EL (cell line): ENCODE data around the gene LRRC53.

Source experiments
- DNase-seq: peaks from one replicate; pipeline ENCODE4 v3.0.0-alpha.2; 2016

Gene LRRC53

DNA sequence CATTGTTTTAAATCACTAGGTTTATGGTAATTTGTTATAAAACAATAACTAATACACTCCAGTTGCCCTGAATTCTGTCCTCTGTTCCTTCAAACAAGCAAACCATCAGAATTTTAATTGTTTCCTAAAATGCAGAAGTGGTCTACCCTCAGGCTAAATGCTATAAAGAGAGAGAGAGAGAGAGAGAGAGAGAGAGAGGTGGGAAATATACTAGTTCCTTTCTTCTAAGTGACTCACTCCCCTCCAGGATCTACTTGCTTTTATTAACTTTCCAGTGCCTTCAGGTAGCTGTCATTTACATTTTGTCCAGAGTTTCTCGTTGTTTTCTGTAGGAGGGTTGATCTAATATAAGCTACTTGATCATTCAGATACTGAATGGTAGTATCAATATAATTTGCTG lies 26.4 kb downstream of the LRRC53 start:
- no peak for DNase-seq

DNA sequence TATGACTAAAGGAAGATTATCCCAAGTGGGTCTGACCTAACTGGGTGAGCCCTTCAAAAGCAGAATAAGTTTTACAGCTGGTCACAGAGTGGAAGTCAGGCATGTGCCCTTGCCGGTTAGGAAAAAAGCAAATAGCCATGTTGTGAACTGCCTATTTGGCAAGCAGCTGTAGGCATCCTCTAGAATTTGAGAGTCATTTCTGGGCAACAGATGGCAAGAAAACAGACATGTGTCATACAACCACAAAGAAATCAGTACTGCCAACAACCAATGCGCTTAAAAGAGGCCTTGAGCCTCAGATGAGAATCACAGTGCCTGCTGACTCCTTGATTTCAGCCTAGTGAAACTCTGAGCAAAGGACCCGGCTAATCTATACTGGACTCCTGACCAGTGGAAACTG lies 26.8 kb downstream of the LRRC53 start:
- no peak for DNase-seq

- DNase-seq, result no peak
Observed at GRCh38 chr1:74481607-74482006, 30.8 kb downstream of the LRRC53 start.

DNA sequence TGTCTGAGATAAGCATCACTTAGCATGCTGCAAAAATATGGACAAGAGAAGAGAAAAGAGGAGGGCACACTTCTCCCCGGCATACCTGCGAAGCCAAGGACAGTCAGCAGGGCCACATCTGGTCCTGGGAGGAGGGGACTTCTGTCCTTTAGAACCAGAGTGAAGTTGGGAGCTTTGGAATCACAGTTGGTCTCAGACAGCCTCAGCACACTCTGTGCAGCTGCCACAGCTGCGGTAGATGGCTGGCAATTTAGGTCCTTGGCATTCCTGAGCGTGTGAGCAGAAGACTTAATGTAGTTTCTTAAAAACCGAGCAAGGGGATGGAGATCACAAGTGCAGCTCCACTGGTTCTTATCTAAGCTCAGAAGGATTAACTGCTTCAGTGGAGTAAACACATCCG lies 32.3 kb downstream of the LRRC53 start:
- DNase-seq, result no peak

- DNase-seq, result no peak
Observed at GRCh38 chr1:74478979-74479378, 33.4 kb downstream of the LRRC53 start.

DNA sequence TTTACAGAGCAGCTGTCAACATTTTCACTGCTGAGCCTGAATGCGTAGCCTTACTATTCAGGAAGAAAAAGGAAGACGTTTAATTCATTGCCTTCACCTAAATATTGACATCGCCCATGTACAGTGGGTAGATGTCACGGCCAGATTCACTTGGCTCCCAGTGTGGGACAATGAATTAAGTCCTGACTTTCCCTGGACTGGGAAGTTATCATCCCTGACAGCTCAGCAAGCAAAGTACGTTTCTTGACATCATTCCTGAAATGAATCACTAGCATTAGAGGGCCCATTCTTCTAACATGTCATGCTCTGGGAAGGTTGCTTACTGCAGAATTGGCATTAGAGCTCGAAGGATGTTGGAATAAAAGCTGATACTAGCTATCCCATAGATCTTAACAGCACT lies 37.8 kb downstream of the LRRC53 start:
- no peak for DNase-seq

DNA sequence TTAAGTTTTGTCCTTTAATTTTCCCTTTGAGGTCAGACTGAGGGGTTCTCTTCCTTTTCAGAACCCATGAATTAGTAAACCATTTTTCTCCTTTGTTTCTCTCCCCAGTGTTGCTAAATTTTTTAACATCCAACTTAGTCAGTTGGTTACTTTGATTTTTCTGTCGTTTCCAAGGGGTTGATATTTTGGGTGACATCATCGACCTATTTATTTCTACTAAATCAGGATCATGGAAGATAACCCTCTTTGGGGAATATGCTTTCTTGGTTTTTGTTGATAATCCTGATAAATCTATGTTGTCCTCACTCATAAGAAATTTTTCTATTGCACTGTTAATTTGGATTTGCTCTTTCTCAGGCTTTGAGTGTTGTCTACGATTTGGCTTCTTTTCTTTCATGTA lies 40.9 kb downstream of the LRRC53 start:
- no peak for DNase-seq

DNA sequence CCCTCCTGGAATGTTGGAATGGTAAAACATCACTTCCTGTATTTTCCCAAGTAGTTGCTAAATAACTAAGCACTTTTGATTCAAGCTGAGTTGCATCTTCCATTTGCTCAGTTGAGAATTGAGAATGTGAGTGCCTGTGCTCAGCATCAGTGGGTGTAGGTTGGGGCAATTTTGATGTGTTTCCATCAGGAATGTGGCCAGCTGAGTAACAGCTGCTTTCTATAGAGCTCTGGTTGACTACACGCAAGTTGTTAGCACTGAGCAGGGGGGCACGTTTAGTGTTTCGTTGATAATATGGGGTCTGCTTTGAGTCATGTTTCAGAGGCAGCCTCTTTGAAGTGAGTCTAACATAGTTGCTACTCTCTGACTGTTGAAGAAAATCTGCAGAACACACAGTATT lies 41.5 kb downstream of the LRRC53 start:
- no peak for DNase-seq

GRCh38 chr1:74470251-74470650 lies 42.2 kb downstream of the LRRC53 start:
- no peak for DNase-seq

DNA sequence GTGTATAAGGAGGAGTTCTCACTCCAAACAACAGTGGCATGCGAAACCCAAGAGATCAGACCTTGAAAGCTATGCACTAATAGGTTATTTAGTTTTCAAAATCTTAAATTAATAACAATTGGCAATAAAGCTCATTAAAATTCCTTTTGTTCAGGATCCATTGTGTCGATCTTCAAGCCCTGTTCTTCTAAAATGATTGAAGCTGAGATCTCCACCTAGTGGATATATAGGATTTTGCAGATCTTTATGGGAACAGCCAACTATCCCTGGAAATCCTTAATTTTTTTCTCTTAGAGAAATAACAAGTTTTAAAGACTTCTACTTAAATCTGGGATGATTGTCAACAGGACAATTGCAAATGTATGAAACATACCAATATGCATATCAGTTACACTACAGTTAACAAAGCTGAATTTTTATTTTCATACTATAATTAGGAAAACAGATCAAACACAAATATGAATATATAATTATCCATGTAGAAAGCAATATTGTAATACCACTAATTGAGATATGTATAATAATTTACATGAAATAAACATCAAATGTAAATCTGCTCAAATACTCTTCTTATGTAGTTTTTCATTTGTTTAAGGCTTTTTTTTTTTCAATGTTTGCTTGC lies 43.3 kb downstream of the LRRC53 start:
- DNase-seq, result peak; percentile 25

DNA sequence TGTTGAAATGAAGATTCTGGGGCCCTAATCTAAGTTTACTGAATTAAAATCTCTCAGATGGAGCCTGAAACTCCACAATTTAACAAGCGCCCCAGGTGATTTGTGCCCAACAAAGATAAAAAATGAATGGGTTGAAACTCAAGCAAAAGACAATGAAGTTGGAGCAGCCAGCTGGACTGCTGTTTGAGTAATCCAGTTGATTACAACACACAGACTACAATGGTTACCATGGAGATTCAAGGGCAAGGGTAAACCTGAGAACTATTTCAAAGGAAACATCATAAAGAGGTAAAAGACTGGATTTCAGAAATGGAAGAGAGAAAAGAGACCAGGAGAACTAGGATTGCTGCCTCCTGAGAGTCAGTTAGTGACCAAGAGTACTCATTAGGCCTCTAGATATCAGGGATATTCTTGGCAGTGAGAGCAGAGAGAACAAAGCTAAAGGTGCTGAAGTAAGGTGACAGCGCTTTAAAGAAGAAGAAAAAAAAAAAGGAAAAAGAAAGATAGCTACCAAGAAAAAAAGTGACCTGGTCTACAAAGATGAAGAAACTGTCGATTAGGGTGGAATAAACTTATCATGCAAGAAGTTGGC lies 44.5 kb downstream of the LRRC53 start:
- no peak for DNase-seq

- DNase-seq, result no peak
Observed at GRCh38 chr1:74465193-74465681, 47.2 kb downstream of the LRRC53 start.

DNA sequence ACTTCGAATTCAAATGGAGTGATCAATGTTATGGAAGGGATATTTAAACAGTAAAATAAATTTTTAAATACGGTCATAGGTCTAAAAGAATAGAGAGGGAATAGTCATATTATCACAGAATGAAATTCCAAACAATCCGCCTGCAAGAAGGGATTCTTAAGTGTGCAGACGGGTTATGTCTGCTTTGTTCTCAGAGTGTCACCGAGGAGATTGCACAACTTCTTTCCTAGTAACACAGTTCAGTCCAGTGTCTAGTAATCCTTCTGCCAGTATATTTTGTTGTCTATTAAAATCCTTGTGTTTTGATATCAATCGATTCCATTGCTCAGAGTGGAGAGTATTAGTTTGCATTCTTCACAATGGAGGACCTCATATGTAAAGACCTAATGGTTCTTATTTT lies 48.4 kb downstream of the LRRC53 start:
- DNase-seq, result no peak

DNA sequence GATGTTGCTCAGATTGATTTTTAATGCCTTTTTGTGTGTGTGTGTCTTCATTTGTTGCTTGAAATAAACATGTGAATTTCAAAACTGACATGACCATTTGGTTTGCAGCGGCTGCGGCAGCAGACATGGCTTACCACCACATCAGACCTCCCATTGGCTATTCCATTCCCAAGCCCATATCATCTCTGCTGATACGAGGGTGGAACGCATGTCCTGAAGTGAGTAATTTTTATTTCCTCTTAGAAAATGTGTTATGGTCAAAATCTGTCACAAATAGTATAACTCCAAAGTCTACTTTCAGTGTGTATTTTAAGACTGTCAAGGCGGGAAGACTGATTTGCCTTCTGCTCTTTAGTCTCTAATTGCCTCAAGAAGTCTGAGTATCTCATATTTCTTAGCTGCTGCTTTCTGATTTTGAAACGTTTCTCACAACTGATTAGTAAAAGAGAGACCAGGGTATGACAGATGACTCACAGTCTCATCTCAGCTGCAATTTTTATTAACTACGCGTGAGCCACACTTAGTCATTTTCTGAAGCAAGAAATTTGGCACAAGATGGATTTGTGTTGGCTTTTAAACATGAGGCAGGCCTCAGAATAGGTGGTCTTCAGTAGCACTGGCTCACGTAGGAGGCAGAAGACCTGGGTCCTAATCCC lies 49.0 kb downstream of the LRRC53 start:
- DNase-seq, result no peak

- no peak for DNase-seq
Observed at GRCh38 chr1:74457253-74457652, 55.2 kb downstream of the LRRC53 start.

GRCh38 chr1:74455390-74455789 lies 57.0 kb downstream of the LRRC53 start:
- DNase-seq, result no peak

- no peak for DNase-seq
Observed at GRCh38 chr1:74453277-74453676, 59.1 kb downstream of the LRRC53 start.

DNA sequence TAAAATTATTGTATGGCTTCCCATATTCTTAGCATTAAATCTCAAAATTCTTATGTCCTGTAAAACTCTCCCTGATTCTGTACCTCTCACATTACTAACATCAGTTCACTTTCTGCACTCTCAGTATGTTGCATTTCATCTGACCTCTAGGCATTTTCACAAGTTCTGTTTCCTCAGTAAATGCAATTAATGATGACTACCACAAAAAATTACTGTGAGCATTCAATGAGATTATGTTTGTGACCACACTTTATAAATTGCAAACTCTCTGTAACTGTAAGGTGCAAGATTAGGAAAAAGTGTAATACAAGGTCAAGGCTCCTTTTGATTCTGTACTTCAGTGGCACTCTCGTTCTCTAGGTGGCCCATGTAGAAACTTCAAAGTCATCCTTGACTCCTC lies 60.4 kb downstream of the LRRC53 start:
- no peak for DNase-seq

DNA sequence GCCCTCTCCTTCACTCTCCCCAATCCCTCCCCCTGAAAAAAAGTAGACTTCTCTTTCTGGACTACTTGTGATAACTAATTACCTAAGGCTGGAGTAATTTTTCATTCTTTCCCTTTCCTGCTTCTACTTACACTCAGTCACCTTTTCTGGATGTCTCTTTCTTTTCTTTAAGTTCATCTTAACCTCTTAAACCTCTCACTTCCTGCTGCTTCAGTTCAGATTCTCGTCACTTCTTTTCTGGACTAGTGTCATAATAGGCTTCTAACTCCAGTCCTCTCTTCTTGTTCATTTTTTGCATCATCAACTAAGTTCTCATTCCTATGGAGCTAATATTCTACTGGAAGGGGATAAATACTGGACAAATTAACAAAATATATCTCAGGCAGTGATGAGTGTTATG lies 75.4 kb downstream of the LRRC53 start:
- no peak for DNase-seq

DNA sequence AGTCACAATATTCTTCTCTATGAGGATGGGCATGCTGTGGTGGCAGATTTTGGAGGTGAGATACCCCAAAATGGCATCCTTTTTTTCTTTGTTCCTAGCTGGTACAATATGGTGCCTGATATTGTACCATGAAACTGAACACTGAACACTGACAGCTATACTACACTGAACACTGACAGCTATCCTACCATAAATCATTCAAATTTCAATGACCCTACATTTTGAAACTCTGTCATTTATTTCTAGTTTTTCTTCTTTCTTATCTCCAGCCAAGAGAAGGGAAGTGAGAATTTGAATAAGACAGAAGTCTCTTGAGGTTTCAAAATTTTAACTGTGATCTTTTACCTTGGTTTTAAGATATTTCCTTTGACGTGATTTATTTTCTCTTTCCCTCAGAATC lies 76.3 kb downstream of the LRRC53 start:
- no peak for DNase-seq

DNA sequence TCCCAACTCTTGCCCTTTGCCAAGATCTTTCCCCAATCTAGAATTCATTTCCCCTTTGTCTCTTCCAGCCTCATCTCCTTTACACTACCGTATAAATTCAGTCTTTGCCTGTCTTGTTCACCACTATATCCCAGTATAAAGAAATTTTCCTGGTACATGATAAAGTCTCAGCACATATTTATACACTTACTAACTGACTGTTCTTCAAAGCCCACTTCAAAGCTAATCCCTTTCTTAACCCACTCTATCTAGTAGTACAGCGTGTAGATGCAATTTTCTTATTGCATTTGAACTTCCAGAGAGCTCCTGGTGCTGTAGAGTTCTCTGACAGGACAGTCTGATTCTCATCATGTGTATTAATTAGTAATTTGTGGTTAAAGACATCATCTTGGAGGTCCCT lies 78.1 kb downstream of the LRRC53 start:
- no peak for DNase-seq

GRCh38 chr1:74432325-74432724 lies 80.1 kb downstream of the LRRC53 start:
- DNase-seq, result no peak

DNA sequence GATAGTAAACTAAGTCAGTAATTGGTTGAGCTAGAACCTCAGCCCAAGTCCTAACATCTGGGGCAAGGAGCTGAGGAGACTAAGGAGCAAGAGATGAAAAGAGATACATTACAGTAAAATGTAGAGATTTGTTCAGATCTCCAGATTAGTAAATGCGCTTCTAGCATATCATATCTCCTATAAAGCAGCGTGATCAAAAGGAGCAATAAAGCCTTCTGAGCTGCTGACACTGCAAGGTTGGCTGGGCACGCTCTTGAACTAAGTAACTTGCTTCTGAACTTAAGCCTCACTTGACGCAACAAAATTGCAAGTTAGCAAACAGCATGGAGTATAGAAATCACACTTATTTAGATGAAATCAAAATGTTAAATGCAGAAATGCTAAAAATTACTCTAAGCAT lies 80.9 kb downstream of the LRRC53 start:
- no peak for DNase-seq

DNA sequence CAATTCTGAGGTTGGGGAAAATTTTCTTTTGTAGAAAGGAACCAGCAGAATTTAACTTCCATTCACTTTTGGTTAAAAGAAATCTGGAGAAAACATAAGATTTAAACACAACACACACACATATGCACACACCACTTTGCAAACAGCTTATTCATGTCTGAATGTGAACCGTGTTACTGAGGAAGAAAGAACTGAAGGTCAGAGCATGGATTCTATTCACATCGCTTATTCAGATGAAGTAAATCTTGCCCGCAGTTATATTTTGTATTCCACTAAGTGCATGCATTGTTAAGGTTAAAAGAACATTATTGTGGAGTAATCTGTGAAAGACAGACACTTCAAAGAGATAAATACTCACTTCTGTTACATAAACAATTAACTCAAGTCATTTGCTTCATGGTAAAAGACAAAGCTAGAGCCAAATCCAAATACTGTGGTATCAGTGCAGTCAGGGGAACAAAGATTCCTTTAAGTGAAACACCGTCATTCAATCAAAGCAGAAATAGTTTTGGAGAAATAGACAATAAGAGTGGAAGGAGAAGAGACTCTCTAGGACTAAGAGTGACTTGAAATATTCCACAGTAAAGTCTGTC lies 82.0 kb downstream of the LRRC53 start:
- DNase-seq, result no peak
